ENCODE data around the gene CRX.
"Not testable (repeated sequence)": the region's sequence is repeated elsewhere in the genome, so short reads cannot be mapped to it uniquely, and the experiment has no call there.

CRX gene

DNA sequence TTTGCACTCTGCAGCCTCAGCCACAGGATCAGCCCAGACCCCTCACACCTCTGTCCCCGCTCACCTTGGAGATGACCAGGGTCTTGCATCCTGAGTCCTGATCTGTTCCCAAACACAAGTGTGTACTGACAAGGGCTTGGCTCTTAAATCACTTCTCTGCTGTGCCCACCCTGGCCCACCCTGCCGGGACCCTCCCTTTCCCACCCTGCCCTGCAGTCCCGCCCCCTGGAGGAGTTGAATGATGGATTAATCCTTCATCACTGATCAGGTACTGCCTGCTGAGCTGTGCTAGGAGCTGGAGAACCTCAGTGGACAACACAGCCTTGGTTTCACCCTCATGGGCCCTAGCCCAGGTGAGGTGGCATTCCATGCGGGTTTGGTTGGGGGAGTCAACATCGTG, 17.3 kb upstream of the CRX start, which contains the start of gene TPRX1:
Gene TPRX1, minus strand, starts transcription at position 101 of the 400 bp plus-strand sequence. Its CDS starts 12 bp downstream, at position 89.
- not testable (repeated sequence) for DNase-seq

DNA sequence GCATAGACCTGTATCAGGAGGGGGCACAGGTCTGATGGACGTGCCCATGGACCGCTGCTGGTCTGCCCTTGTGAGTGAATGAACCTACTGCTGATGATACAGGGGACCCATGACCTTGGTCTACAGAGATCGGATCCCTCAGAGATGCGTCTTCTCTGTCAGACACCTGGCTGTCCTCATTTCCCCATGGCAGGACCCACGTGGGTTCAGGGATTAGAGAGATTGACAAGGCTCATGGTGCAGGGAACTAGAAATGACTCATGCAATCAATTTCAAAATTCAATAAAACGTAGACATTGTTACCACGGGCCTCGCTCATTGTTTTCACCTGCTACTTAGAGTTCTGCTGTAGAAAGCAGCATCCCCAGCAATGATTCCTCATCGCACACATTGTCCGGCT, 16.4 kb upstream of the CRX start:
- DNase-seq: no peak

DNA sequence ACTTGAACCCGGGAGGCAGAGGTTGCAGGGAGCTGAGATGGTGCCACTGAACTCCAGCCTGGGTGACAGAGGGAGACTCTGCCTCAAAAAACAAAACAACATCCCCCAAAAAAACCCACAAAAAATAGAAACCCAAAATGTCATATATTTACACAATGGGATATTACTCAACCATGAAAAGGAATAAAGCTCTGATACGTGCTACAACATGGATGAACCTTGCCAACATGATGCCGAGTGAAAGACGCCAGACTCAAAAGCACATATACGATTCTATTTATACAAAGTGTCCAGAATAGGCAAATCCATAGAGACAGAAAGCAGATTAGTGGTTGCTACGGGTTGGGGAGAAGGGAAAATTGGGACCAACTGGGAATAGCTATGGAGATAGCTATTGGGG, 15.3 kb upstream of the CRX start:
- no peak for DNase-seq

DNA sequence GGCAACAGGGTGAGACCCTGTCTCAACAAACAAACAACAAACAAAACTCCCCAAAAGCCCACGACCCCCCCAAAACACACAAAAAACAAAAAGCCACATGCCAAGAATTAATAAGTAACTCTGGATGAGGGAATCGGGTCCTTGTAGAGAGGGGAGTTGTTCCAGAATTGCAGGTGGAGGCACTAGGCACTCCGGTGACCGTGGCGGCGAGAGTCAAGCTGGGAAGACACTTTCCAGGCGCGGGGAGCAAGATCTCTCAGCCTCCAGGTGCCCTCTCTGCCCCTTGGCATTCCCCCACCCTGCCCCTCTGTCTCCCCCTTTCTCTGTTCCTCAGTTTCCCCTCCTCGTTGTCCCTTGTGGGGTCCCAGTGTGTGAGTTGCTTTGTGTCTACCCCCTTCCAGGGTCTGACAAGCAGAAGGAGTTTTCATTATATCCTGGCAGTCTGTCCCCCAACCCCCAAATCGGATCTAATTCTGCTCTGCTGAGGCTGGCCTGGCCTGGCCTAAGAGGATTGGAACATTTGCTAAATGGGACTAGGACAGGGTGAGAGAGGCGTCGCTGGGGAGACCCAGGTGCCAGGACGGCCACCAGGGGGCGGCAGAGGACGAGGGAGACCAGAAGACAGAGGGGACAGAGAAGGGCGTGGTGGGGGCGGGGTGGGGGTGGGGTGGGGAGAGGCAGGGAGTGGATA, 8.3 kb upstream of the CRX start:
- DNase-seq: peak; percentile 44 to 77 (median 64)

DNA sequence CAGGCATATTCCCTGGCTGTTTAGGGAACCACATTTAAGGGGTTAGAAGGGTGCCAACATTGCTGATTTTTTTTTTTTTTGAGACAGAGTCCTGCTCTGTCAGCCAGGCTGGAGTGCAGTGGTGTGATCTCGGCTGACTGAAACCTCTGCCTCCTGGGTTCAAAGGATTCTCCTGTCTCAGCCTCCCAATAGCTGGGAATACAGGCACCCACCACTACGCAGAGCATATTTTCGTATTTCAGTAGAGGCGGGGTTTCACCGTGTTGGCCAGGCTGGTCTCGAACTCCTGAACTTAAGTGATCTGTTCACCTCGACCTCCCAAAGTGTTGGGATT, 7.8 kb upstream of the CRX start:
- no peak for DNase-seq

DNA sequence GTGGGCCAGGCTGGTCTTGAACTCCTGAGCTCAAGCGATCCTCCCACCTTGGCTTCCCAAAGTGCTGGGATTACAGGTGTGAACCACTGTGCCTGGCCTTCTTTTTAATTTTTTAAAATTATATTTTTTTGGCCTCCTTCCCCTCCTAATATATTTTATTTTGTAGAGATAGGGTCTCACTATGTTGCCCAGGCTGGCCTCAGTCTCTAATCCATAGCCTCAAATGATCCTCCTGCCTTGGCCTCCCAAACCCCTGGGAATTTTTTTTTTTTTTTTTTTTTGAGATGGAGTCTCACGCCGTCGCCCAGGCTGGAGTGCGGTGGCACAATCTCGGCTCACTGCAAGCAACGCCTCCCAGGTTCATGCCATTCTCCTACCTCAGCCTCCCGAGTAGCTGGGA, 5.5 kb upstream of the CRX start:
- DNase-seq: not testable (repeated sequence)

DNA sequence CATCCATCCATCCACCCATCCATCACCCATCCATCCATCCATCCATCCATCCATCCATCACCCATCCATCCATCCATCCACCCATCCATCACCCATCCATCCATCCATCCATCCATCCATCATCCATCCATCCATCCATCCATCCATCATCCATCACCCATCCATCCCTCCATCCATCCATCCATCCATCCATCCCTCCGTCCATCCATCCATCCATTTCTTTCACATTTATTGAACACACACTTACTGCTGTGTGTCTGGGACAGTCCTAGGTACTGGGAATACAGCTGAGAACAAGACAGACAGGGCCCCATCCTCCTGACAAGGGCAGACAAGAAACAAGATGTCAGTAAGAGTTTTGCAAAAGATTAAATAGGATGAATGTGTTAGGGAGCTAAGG, 3.5 kb upstream of the CRX start:
- DNase-seq: not testable (repeated sequence)

DNA sequence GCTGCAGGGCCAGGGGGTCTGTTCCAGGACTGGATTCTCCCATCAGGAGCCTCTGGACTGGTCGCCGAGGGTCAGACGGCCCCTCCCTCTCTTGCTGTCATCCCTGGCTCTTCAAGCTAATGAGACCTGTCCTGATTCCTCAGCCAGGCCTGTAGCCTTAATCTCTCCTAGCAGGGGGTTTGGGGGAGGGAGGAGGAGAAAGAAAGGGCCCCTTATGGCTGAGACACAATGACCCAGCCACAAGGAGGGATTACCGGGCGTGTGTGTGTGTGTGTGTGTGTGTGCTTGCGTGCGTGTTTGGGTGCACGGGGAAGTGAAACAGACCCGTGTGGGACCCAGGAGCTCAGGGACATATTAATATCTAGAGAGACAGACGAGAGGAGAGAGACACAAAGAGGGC, 1.9 kb upstream of the CRX start:
- no peak for DNase-seq

DNA sequence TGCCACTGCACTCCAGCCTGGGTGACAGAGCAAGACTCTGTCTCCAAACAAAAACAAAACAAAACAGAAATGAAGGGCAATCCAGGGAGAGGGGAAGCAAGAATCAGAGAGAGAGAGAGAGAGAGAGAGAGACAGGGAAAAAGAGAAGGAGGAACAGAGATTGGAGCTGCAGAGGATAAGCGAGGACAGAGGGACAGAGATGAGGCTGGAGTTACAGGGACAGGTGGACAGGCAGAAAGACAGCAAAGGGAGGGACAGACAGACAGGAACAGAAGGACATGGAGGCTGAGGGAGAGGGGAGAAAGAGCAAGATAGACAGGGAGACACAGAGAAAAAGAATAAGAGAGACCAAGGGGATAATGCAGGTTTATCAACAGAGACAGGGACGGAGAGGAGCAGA, 1.3 kb upstream of the CRX start:
- DNase-seq: no peak

DNA sequence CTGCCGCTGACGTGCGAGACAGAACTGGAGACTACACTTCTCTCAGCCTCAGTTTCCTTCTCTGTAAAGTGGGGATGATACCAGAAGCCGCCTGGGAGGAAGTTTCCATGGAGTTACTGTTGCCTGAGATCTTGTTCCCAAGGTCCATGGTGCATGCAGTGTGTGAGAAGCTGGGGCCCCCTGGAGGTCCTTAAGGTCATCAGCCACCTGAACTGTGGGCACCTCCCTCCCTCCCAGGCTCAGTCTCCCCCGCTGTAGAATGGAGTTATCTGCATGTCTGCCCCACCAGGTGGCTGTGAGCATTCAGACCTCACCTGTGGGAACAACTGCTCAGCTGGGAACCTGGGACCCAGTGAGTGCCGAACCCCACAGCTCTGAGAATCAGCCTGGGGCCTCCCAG, 2.7 kb downstream of the CRX start:
- no peak for DNase-seq

DNA sequence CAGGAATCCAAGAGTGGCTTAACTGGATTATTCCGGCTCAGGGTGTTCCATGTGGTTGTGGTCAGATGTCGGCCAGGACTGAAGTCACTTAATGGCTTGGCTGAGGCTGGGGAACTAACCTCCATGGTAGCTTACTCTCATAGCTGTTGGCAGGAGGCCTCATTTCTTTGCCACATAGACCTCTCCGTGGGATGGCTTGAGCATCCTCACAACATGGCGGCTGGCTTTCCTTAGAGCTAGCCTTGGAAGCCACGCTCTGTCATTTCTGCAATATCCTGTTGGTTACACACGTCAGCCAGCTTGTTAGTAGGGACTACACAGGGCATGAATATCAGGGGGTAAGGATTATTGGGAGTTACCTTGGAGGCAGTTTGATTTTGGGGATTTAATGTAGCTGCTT, 5.1 kb downstream of the CRX start:
- DNase-seq: no peak

DNA sequence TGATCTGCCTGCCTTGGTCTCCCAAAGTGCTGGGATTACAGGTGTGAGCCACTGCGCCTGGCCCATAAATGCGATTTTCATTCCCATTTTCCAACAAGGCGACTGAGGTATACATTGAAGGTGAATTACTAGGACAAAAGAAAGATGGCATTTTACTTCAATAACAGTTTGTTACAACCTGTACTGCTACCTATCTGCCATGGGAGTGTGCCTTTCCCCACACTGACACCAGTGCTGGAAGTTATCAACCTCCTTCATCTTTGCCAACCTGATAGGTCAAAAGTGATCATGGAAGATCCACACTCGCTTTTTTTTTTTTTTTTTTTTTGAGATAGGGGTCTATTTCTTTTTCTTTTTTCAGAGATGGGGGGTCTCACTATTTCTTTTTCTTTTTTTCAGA, 11.0 kb downstream of the CRX start:
- no peak for DNase-seq

DNA sequence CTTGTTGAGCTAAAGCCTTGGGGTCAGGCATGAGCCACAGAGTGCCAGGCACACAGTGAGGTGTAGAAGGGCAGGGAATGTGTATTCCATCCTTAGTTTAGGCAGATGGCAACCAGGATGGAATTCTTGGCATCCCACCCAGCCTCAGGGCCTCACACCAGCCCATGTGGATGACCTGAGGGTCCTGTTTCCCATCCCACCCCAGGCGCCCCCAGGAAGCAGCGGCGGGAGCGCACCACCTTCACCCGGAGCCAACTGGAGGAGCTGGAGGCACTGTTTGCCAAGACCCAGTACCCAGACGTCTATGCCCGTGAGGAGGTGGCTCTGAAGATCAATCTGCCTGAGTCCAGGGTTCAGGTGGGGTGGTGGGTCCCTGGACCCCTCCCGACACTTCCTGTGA, 14.3 kb downstream of the CRX start:
- no peak for DNase-seq

DNA sequence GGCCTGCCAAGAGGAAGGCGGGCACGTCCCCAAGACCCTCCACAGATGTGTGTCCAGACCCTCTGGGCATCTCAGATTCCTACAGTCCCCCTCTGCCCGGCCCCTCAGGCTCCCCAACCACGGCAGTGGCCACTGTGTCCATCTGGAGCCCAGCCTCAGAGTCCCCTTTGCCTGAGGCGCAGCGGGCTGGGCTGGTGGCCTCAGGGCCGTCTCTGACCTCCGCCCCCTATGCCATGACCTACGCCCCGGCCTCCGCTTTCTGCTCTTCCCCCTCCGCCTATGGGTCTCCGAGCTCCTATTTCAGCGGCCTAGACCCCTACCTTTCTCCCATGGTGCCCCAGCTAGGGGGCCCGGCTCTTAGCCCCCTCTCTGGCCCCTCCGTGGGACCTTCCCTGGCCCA, 17.7 kb downstream of the CRX start:
- no peak for DNase-seq

DNA sequence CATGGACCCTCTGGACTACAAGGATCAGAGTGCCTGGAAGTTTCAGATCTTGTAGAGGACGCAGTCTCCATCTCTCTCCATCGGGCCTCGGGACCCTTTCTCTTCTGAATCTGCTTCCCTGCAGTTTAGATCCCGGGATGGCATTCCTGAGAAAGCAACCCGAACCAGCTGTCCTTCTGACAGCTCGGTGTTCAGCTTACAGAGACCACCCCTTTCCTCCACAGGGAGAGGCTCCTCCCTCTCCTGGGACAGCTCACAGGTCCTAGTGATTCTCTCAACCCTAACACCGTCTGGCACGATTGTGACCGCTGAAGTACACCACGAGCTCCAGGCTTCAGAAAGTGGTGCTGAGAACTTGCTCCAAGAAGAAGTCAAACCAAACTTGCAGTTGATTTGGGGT, 18.2 kb downstream of the CRX start:
- no peak for DNase-seq

DNA sequence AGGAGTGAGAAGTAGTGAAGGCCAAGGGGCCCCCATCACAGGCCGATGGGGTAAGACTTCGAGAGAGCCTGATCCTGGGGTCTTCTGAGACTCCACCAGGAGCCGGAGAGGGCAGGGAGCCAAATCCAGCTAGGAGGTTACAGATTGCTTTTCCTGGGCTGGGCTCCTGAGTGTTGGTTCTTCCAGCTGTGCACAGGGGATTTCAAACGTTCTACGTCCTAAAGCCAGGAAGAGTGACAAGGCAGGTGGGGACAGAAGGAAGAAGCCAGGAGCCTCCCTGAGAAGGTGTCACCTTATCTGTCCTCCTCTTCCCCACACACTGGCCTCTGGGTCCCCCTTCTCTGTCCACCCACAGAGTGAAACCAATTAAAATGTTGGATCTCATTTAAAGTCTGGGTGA, 21.2 kb downstream of the CRX start:
- DNase-seq: no peak

DNA sequence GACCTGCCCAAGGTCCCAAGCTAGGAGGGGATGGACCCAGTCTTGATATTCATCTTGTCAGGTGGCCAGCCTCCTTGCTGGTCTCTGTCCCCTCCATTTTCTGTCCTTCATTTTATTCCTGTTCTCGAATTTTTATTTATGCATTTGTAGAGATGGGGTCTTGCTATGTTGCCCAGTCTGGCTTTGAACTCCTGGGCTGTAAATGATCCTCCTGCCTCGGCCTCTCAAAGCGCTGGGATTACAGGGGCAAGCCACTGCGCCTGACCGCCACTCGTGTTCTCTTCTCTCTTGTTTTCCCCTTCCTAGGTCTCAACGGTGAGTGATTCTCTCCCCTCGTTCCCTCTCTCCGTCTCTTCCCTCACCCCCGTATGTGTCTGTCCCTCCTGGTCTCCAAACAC, 26.7 kb downstream of the CRX start:
- no peak for DNase-seq

DNA sequence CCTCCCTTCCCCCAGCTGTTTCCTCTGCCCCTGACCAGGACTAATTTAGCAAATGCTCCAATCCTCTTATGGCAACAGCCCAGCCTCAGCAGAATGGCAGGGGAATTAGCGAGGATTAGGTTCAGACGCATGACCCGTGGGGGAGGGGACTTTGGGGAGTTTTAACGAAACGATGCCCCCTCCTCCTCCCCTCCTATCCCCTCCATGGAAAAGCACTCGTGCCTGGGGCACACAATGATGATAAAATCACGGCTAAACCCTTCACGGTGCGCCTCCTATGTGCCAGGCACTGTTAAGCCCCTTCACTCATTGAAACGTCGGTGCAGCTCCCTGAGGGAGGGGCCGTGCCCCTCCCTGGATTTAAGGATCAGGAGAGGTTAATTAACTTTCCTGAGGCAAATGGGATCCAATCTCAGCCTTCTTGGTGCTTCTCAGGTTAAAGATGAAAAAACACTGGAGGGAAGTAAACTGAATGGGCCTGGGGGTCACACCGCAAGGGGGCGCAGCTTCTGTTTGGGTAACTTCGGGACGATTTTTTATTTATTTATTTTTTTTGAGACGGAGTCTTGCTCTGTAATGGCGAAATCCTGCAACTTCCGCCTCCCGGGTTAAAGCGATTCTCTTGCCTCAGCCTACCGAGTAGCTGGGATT, 27.2 kb downstream of the CRX start:
- DNase-seq: peak in 2 of 4 experiments; percentile 4 to 5

DNA sequence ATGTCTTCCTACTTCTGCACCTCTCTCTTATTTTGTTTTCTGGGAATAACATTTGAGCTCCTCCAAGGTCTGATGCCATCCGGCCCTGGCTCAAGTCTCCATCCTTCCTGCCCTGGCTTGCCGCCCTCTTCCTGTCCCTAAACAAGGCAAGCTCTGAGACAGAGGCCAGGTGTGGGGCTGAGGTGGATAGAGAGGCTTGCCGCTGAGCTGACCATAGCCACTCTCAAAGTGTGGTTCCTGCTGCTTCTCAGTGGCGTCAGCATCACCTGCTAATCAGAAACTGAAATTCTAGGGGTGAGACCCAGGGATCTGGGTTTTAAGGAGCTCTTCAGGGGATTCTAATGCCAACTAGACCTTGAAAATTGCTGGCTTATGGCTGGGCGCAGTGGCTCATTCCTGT, 31.3 kb downstream of the CRX start:
- DNase-seq: no peak

DNA sequence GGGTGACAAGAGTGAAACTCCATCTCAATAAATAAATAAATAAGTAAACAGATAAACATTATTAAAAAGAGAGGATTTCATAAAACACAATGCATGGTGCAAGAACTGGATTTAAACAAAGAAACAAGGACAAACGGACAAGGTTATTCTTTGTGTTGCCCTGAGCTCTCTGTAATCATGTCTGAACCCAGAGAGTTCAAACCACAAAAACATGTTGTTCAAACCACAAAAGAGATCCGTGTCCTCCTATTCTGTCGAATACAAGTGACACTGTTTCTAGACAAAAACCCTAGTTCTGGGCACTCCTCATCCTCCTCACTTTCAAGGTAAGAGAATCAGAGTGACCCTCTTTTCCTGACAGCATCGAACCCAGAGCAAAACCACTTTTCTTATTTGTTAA, 32.7 kb downstream of the CRX start:
- no peak for DNase-seq

DNA sequence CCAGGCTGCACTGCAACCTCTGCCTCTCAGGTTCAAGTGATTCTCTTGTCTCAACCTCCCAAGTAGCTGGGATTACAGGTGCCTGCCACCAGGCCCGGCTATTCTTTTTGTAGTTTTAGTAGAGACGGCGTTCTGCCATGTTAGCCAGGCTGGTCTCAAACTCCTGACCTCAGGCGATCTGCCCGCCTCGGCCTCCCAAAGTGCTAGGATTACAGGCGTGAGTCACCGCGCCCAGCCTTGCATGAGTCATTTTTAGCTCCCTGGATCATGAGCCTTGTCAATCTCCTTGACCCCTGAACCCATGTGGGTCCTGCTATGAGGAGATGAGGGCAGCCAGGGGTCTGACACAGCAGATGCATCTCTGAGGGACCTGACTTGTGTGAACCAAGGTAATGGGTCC, 36.5 kb downstream of the CRX start:
- DNase-seq: not testable (repeated sequence)

DNA sequence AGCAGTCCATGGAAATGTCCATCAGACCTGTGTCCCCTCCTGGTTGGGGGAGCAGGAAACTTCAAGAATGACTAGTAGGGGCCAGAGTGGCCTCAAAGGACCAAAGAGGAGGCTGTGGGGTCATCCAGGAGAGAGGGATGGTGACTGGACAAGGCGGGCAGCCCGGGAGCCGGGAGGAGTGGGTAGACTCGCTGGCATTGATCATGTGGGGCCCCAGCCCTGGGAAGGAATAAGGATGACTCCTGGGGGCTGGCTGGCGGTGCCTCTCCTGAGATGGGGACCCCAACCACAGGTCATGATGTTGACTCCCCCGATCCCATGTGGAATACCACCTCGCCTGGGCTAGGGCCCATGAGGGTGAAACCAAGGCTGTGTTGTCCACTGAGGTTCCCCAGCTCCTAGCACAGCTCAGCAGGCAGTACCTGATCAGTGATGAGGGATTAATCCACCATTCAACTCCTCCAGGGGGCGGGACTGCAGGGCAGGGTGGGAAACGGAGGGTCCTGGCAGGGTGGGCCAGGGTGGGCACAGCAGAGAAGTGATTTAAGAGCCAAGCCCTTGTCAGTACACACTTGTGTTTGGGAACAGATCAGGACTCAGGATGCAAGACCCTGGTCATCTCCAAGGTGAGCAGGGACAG, 37.0 kb downstream of the CRX start, which contains the start of gene TPRX2:
Gene TPRX2, plus strand, starts transcription at position 590 of the 640 bp plus-strand sequence. Its CDS starts 12 bp downstream, at position 602.
- DNase-seq: not testable (repeated sequence)

DNA sequence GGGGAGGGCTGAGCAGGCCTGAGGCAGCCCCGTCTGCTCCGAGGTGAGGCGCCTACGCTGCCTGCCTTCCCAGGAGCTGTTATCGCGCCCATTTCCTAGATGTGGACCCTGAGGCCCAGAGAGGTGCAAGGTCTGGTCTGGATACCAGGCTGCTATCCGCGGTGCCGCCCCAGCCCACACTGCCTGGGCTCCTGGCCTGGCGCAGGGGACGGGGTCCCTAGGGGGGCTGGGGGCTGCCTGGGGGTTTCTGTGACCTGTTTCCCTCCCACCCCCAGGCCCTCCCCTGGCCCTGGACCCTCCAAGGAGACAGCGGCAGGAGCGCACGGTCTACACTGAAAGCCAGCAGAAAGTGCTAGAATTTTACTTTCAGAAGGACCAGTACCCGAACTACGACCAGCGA, 38.1 kb downstream of the CRX start:
- DNase-seq: not testable (repeated sequence)

DNA sequence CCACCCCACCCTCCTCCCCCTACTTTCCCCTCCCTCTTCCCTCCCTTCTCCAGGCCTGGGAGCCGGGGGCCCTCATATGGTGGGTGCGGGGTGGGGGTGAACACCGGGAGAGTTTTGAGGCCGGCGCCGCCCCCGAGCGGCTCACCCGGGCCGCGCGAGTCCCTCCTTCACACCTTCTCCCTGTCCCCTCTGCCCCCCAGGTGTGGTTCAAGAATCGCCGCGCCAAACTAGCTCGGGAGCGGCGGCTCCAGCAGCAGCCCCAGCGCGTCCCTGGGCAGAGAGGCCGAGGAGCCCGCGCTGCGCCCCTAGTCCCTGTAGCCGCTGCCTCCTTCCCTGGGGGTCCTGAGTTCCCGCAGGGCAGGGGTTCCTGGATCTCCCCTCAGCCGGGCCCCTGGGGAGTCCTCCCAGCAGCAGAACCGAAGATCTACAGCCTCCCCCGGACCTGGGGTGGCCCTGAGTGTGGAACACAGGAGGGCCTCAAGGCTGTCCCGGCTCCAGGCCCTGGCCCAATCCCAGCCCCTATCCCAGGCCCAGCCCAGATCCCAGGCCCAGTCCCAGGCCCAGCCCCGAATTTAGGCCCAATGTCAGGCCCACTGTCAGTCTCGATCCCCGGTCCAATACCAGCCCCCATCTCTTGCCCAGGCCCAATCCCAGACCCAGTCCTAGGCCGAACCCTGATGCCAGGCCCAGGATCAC, 39.0 kb downstream of the CRX start:
- no peak for DNase-seq

Data from activated naive CD4-positive, alpha-beta T cell (primary cell).